Ectodermal cell (in vitro differentiated cells): ENCODE measurements around the gene CAPN13.
"Not testable (repeated sequence)": the region's sequence is repeated elsewhere in the genome, so short reads cannot be mapped to it uniquely, and the experiment has no call there.

Experiments
- H3K27ac ChIP-seq: 2 replicates; pipeline ENCODE4 v1.7.0; 2013; ENCODE audit warnings: mild to moderate bottlenecking, low read depth, low read length; ENCODE audit not compliant: insufficient read depth, poor library complexity, severe bottlenecking
- H3K27me3 ChIP-seq: 2 replicates; pipeline ENCODE4 v1.7.0; 2013; ENCODE audit warnings: mild to moderate bottlenecking, low read length; ENCODE audit not compliant: insufficient read depth, control insufficient read depth, poor library complexity, severe bottlenecking
- H3K36me3 ChIP-seq: one replicate; pipeline ENCODE4 v1.7.0; 2013; ENCODE audit warnings: low read length; ENCODE audit not compliant: control insufficient read depth, insufficient read depth
- H3K4me1 ChIP-seq: one replicate; pipeline ENCODE4 v1.7.0; 2013; ENCODE audit warnings: low read length; ENCODE audit not compliant: control insufficient read depth, insufficient read depth
- H3K4me3 ChIP-seq: 2 replicates; pipeline ENCODE4 v1.7.0; 2013; ENCODE audit warnings: low read depth, low read length, control low read depth; ENCODE audit not compliant: insufficient read depth
- H3K9me3 ChIP-seq: 2 replicates; pipeline ENCODE4 v1.7.0; 2013; ENCODE audit warnings: mild to moderate bottlenecking, low read length, moderate library complexity; ENCODE audit not compliant: control insufficient read depth
- WGBS, 2 experiments: methylation state at CpG; one replicate each; pipeline ENCODE4 v1.1.7; 2013; ENCODE audit warnings: missing lambda C conversion rate in 2 of 2; 5-methylcytosine and 5-hydroxymethylcytosine counted together

Gene CAPN13

GRCh38 chr2:30705711-30706533 lies 101.3 kb downstream of the CAPN13 start:
- peaks cover 14% of the 10 kb centered on the region for H3K27me3 ChIP-seq
- H3K4me1 ChIP-seq = no peaks in the 10 kb centered on the region
- no peaks in the 10 kb centered on the region for H3K9me3 ChIP-seq
- no peak overlapping the region for H3K27ac ChIP-seq
- H3K4me3 ChIP-seq = no peak overlapping the region
- no peaks in the 10 kb centered on the region for H3K36me3 ChIP-seq
- 88 to 91% methylated on average over 9 to 10 of the region's 10 CpGs for WGBS, 2 experiments

- Histone ChIP-seq H3K4me1 (no peaks in the 10 kb centered on the region), H3K27me3 (peaks cover 14% of the 10 kb centered on the region), H3K36me3 (no peaks in the 10 kb centered on the region), H3K9me3 (no peaks in the 10 kb centered on the region), H3K27ac (no peak overlapping the region), H3K4me3 (no peak overlapping the region)
- WGBS, 2 experiments = 93 to 95% methylated on average over 5 of the region's 5 CpGs
Observed at GRCh38 chr2:30705056-30705455, 102.2 kb downstream of the CAPN13 start.

- no peak overlapping the region for H3K4me3 ChIP-seq
- H3K36me3 ChIP-seq = no peaks in the 10 kb centered on the region
- H3K4me1 ChIP-seq = no peaks in the 10 kb centered on the region
- no peak overlapping the region for H3K27ac ChIP-seq
- peaks cover 14% of the 10 kb centered on the region for H3K27me3 ChIP-seq
- 89 to 97% methylated on average over 3 of the region's 3 CpGs for whole genome bisulfite sequencing, 2 experiments
- H3K9me3 ChIP-seq = no peaks in the 10 kb centered on the region
Observed at GRCh38 chr2:30704309-30705020, 102.8 kb downstream of the CAPN13 start.

- H3K9me3 ChIP-seq = no peaks in the 10 kb centered on the region
- peaks cover 13% of the 10 kb centered on the region for H3K27me3 ChIP-seq
- H3K36me3 ChIP-seq = no peaks in the 10 kb centered on the region
- 92 to 96% methylated on average over 1 of the region's 1 CpG for WGBS, 2 experiments
- H3K4me3 ChIP-seq = no peak overlapping the region
- no peaks in the 10 kb centered on the region for H3K4me1 ChIP-seq
- H3K27ac ChIP-seq = no peak overlapping the region
Observed at GRCh38 chr2:30702694-30703093, 104.6 kb downstream of the CAPN13 start.

GRCh38 chr2:30701782-30702181 lies 105.5 kb downstream of the CAPN13 start:
- no peaks in the 10 kb centered on the region for H3K36me3 ChIP-seq
- H3K4me3 ChIP-seq = no peak overlapping the region
- H3K9me3 ChIP-seq = no peaks in the 10 kb centered on the region
- WGBS, 2 experiments = 63 to 70% methylated on average over 1 of the region's 2 CpGs
- H3K4me1 ChIP-seq = no peaks in the 10 kb centered on the region
- peaks cover 9% of the 10 kb centered on the region for H3K27me3 ChIP-seq
- no peak overlapping the region for H3K27ac ChIP-seq

GRCh38 chr2:30697242-30698103 lies 109.8 kb downstream of the CAPN13 start:
- not testable (repeated sequence) for H3K27me3 ChIP-seq, H3K36me3 ChIP-seq, H3K9me3 ChIP-seq, H3K4me3 ChIP-seq, H3K4me1 ChIP-seq, H3K27ac ChIP-seq
- 87 to 94% methylated on average over 13 to 18 of the region's 18 CpGs for WGBS, 2 experiments

- Histone ChIP-seq H3K9me3 (no peaks in the 10 kb centered on the region), H3K27me3 (no peaks in the 10 kb centered on the region), H3K4me1 (no peaks in the 10 kb centered on the region), H3K27ac (no peak overlapping the region), H3K4me3 (no peak overlapping the region), H3K36me3 (no peaks in the 10 kb centered on the region)
- WGBS, 2 experiments = 97 to 100% methylated on average over 4 of the region's 4 CpGs
Observed at GRCh38 chr2:30695749-30696148, 111.5 kb downstream of the CAPN13 start.

- no peak overlapping the region for H3K4me3 ChIP-seq
- H3K9me3 ChIP-seq = no peaks in the 10 kb centered on the region
- H3K4me1 ChIP-seq = peaks cover 4% of the 10 kb centered on the region
- H3K27me3 ChIP-seq = no peaks in the 10 kb centered on the region
- 89 to 93% methylated on average over 8 of the region's 8 CpGs for WGBS, 2 experiments
- H3K27ac ChIP-seq = no peak overlapping the region
- no peaks in the 10 kb centered on the region for H3K36me3 ChIP-seq
Observed at GRCh38 chr2:30694286-30695055, 112.8 kb downstream of the CAPN13 start.

- Histone ChIP-seq H3K36me3 (no peaks in the 10 kb centered on the region), H3K4me1 (peaks cover 7% of the 10 kb centered on the region), H3K27ac (no peak overlapping the region), H3K9me3 (no peaks in the 10 kb centered on the region), H3K27me3 (no peaks in the 10 kb centered on the region), H3K4me3 (no peak overlapping the region)
- WGBS, 2 experiments = 81 to 92% methylated on average over 4 of the region's 4 CpGs
Observed at GRCh38 chr2:30693821-30694281, 113.4 kb downstream of the CAPN13 start.
